AG04450 (cell line): Measurements from ENCODE around the gene TMEM151A. TPM values are rescaled to one million over a fixed set of nuclear protein-coding genes. Genes with fewer than 3 reads are reported as not detected.

Experiments
- CTCF ChIA-PET: fragments of 300-600, 350-600 bp; formaldehyde crosslinking; extraction: SDS; loops from one replicate; lab custom pipeline; 2022; ENCODE audit warnings: antibody characterized with exemption, inconsistent platforms; lab: Charles Lee
- POLR2A ChIA-PET: fragments of 350-600 bp; formaldehyde crosslinking; extraction: SDS; loops from one replicate; lab custom pipeline; 2021; ENCODE audit warnings: antibody characterized with exemption, inconsistent platforms; lab: Yijun Ruan, JAX
- DNase-seq: peaks from one replicate; pipeline ENCODE4 v3.0.0-alpha.2; 2011; ENCODE audit warnings: low read depth, low spot score
- H3K27ac ChIP-seq: one replicate; pipeline ENCODE4 v1.5.1; 2012; ENCODE audit warnings: low read depth, low read length, control low read depth
- H3K27me3 ChIP-seq: one replicate; pipeline ENCODE4 v1.6.0; 2012; ENCODE audit warnings: low read length; ENCODE audit not compliant: control insufficient read depth, insufficient read depth
- H3K4me3 ChIP-seq: 2 replicates; pipeline ENCODE4 v1.5.1; 2011; ENCODE audit warnings: mild to moderate bottlenecking, low read depth, low read length, control low read depth
- H3K9me3 ChIP-seq: 2 replicates; pipeline ENCODE4 v1.5.1; 2012; ENCODE audit warnings: low read length; ENCODE audit not compliant: control insufficient read depth, insufficient read depth
- polyA plus RNA-seq: library from polyadenylated mRNA; depleted of rRNA; stranded (reverse); fragments of >200 nt; gene quantifications from 2 replicates; pipeline ENCODE4 v1.2.3, GENCODE V29; 2011
- TF ChIP-seq, protein P1 (sequence below): IDR thresholded peaks from 2 replicates; pipeline ENCODE4 v1.5.1; 2011; ENCODE audit warnings: low read depth, low read length, control low read depth, inconsistent platforms

TMEM151A gene
- polyA plus RNA-seq, 1 experiment: not detected

DNA sequence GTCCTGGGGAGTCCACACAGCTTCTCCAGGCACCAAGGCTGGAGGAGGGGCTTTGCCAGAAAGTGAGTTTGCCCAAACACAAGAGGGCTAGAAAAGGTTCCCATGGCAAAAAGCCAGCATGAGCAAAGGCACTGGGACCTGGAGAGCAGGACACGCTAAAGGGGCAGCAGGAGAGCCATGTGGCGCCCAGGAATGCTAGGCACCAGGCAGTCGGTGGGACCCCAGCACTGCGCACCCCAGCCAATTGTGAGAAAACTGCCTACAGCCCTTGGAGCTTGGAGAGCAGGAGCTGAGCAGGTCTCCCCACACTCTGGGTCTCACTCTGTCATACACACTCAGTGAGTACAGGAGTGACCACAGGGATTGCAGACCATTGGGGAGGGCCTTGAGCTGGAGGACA lies 28.5 kb upstream of the TMEM151A start:
- Histone ChIP-seq H3K27me3 (no peaks in the 10 kb centered on the region), H3K9me3 (no peaks in the 10 kb centered on the region), H3K4me3 (no peak overlapping the region), H3K27ac (no peak overlapping the region)
- CTCF ChIA-PET: no interaction called here
- POLR2A ChIA-PET: interaction anchor here (0.6 to 1.0 kb wide), 2 partner anchors 26 kb away, joined by 3 read pairs; partner anchors contain the start of gene YIF1A
- TF ChIP-seq, protein P1, sequence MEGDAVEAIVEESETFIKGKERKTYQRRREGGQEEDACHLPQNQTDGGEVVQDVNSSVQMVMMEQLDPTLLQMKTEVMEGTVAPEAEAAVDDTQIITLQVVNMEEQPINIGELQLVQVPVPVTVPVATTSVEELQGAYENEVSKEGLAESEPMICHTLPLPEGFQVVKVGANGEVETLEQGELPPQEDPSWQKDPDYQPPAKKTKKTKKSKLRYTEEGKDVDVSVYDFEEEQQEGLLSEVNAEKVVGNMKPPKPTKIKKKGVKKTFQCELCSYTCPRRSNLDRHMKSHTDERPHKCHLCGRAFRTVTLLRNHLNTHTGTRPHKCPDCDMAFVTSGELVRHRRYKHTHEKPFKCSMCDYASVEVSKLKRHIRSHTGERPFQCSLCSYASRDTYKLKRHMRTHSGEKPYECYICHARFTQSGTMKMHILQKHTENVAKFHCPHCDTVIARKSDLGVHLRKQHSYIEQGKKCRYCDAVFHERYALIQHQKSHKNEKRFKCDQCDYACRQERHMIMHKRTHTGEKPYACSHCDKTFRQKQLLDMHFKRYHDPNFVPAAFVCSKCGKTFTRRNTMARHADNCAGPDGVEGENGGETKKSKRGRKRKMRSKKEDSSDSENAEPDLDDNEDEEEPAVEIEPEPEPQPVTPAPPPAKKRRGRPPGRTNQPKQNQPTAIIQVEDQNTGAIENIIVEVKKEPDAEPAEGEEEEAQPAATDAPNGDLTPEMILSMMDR: no peak
- DNase-seq: no peak

DNA sequence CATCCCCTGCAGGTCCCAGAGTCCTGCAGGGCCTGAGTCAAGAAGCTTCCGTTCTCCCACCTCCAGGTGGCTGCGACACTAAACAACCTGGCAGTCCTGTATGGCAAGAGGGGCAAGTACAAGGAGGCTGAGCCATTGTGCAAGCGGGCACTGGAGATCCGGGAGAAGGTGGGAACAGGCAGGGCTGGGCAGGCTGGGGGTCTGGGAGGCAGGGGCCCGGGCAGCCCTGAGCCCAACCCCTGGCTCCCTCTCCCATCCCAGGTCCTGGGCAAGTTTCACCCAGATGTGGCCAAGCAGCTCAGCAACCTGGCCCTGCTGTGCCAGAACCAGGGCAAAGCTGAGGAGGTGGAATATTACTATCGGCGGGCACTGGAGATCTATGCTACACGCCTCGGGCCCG lies 27.9 kb upstream of the TMEM151A start:
- TF ChIP-seq, protein P1: no peak
- no peak for DNase-seq
- no peaks in the 10 kb centered on the region for H3K27me3 ChIP-seq
- no peak overlapping the region for H3K4me3 ChIP-seq
- ChIA-PET POLR2A (interaction anchor here (1.0 kb wide), 1 partner anchor 25 kb away, joined by 3 read pairs; the partner anchor contains the start of gene YIF1A), CTCF (no interaction called here)
- no peaks in the 10 kb centered on the region for H3K9me3 ChIP-seq
- no peak overlapping the region for H3K27ac ChIP-seq

DNA sequence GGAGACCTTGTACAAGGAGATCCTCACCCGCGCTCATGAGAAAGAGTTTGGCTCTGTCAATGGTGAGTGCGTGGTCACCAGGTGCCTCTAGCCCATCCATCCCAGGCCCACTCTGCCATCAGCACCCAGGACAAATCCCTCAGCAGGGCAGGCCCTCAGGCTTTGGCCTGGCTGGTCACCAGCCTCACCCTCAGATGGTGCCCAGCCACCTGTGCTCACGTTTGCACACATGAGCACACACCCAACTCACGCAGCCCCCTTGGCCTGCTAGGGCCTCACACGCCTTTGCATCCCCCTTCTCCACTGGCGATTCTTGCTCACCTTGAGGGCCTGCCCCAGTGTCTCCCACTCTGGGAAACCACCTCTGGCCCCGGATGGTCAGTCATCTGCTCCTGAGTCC lies 27.3 kb upstream of the TMEM151A start:
- DNase-seq: no peak
- POLR2A ChIA-PET: interaction anchor here (0.6 kb wide), 1 partner anchor 48 kb away, joined by 3 read pairs; no protein-coding TSS in a partner anchor
- TF ChIP-seq, protein P1: no peak
- Histone ChIP-seq H3K27ac (no peak overlapping the region), H3K4me3 (no peak overlapping the region), H3K27me3 (no peaks in the 10 kb centered on the region), H3K9me3 (peaks cover 3% of the 10 kb centered on the region; the same call in 1 of the 2 replicates)
- CTCF ChIA-PET: no interaction called here

DNA sequence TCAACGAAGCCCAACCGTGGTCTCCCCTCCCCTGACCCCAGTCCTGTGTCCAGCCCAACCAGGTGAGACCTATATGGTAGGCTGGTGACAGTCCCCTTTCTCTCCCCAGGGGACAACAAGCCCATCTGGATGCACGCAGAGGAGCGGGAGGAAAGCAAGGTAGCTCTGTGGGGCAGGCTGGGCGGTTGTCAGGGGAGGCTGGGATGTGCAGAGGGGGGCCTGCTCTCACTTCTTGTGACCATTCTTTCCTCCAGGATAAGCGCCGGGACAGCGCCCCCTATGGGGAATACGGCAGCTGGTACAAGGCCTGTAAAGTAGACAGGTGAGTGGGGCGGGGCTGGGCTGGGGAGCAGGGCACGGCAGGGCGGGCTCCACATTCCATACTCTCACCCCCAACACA lies 26.8 kb upstream of the TMEM151A start:
- Histone ChIP-seq H3K27ac (no peak overlapping the region), H3K9me3 (peaks cover 3% of the 10 kb centered on the region; the same call in 1 of the 2 replicates), H3K27me3 (no peaks in the 10 kb centered on the region), H3K4me3 (no peak overlapping the region)
- no peak for DNase-seq
- TF ChIP-seq, protein P1: 0 out of 2 replicates have a peak, but pooled peaks have one; percentile 28
- ChIA-PET CTCF (no interaction called here), POLR2A (interaction anchor here (0.6 kb wide), 1 partner anchor 48 kb away, joined by 3 read pairs; no protein-coding TSS in a partner anchor)

DNA sequence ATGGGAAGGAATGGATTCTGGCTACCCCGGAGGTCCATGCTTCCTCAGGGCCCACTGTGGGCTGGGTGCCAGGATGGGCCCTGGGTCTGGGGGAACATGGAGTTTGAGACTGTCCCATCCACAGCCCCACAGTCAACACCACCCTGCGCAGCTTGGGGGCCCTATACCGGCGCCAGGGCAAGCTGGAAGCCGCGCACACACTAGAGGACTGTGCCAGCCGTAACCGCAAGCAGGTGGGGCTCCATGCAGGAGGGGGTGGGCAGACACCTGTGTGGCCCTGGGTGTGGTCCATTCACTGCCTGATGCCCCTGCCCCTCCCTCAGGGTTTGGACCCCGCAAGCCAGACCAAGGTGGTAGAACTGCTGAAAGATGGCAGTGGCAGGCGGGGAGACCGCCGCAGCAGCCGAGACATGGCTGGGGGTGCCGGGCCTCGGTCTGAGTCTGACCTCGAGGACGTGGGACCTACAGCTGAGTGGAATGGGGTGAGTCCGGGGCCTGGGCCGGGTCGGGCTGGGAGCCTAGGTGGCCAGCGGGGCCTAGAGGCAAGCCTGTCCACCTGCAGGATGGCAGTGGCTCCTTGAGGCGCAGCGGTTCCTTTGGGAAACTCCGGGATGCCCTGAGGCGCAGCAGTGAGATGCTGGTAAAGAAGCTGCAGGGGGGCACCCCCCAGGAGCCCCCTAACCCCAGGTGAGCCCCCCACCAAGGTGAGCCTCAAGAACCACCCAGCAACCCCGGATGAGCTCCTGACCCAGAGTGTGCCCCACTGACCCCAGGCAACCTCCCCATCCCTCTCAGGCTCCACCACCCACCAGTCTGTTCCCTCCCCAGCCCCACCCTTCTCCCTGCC lies 25.9 kb upstream of the TMEM151A start:
- H3K27ac ChIP-seq: no peak overlapping the region

More for the DNA sequence above, 25.9 kb upstream of the TMEM151A start:
- peaks cover 3% of the 10 kb centered on the region; the same call in 1 of the 2 replicates for H3K9me3 ChIP-seq
- ChIA-PET CTCF (interaction anchor here (0.7 kb wide), 1 partner anchor 36 kb away, joined by 3 read pairs; no protein-coding TSS in a partner anchor), POLR2A (no interaction called here)
- no peak overlapping the region for H3K4me3 ChIP-seq
- no peak for DNase-seq
- H3K27me3 ChIP-seq: no peaks in the 10 kb centered on the region
- TF ChIP-seq, protein P1: no peak
